Fibroblast of villous mesenchyme (primary cell): Measurements from ENCODE around the gene RGS3. TPM values are rescaled to one million over a fixed set of nuclear protein-coding genes. Genes with fewer than 3 reads are reported as not detected.

Experiments
- DNase-seq: peaks from one replicate; pipeline ENCODE4 v3.0.0-alpha.2; 2010; ENCODE audit warnings: low read depth
- H3K4me3 ChIP-seq: 2 replicates; pipeline ENCODE4 v1.5.1; 2011; ENCODE audit warnings: low read depth, mild to moderate bottlenecking, low read length
- CTCF ChIP-seq: IDR thresholded peaks from 2 replicates; pipeline ENCODE4 v1.5.1; 2012; ENCODE audit warnings: low read depth, mild to moderate bottlenecking, low read length; ENCODE audit not compliant: insufficient read depth
- total RNA-seq: library from RNA; depleted of rRNA; stranded (reverse); fragments of >200 nt; gene quantifications from 2 replicates; pipeline ENCODE4 v1.2.3, GENCODE V29; 2012

Gene RGS3
- total RNA-seq, 1 donor, result 37.1 TPM

GRCh38 chr9:113581865-113582697 is 118.6 kb downstream of the RGS3 start:
- peak; percentile 64 for TF ChIP-seq CTCF
- DNase-seq, result peak; percentile 97
- no peak overlapping the region for H3K4me3 ChIP-seq

- no peak for TF ChIP-seq CTCF
- no peak for DNase-seq
- H3K4me3 ChIP-seq, result no peak overlapping the region
Observed at GRCh38 chr9:113582698-113583200, 119.2 kb downstream of the RGS3 start.

GRCh38 chr9:113583511-113584427 is 120.2 kb downstream of the RGS3 start:
- DNase-seq, result no peak
- H3K4me3 ChIP-seq, result no peak overlapping the region
- no peak for TF ChIP-seq CTCF

GRCh38 chr9:113584428-113585084 is 121.0 kb downstream of the RGS3 start:
- TF ChIP-seq CTCF, result no peak
- H3K4me3 ChIP-seq, result no peak overlapping the region
- DNase-seq, result no peak

GRCh38 chr9:113585085-113585442 is 121.5 kb downstream of the RGS3 start:
- no peak for DNase-seq
- H3K4me3 ChIP-seq, result no peak overlapping the region
- no peak for TF ChIP-seq CTCF

GRCh38 chr9:113585555-113585954 is 122.0 kb downstream of the RGS3 start:
- TF ChIP-seq CTCF, result no peak
- H3K4me3 ChIP-seq, result no peak overlapping the region
- DNase-seq, result no peak
